ENCODE results near the gene JARID2. TPM values are rescaled to one million over a fixed set of nuclear protein-coding genes. Genes with fewer than 3 reads are reported as not detected.

Gene JARID2
- total and polyA plus RNA-seq, 2 of the 13 experiments (the other 11 are each of a cell fraction or from before 2014, with no cell fraction given) = 7.5 to 10.3 TPM

GRCh38 chr6:15522856-15523529, 277.1 kb downstream of the JARID2 start:
- ChIA-PET POLR2A (no interaction called here), CTCF (ENCODE audit: low intra/inter-chr PET ratio, low total read pairs) (no interaction called here)
- no peak overlapping the region for H3K4me2 ChIP-seq (ENCODE audit: low read depth, low read length)
- H3K9me3 ChIP-seq (ENCODE audit: low read length) = no peaks in the 10 kb centered on the region
- H2AFZ ChIP-seq (ENCODE audit: low read length) = no peak overlapping the region
- BruUV-seq (replicated peaks) = no TSS peak
- no peaks in the 10 kb centered on the region for H3K27me3 ChIP-seq (ENCODE audit: control insufficient read depth in 1 of 2, insufficient read depth in 2 of 2, low read length in 2 of 2)
- H3K4me1 ChIP-seq (ENCODE audit: insufficient read depth, low read length) = peaks cover 15% of the 10 kb centered on the region
- WGBS (ENCODE audit: low lambda C conversion rate) = 98% methylated on average over 16 of the region's 16 CpGs
- ATAC-seq (no peak), DNase-seq (ENCODE audit: low spot score) (no peak), FAIRE-seq (no peak)
- no peak overlapping the region for H3K27ac ChIP-seq (ENCODE audit: extremely low read length, insufficient read depth, low read length)
- no peaks in the 10 kb centered on the region for H3K79me2 ChIP-seq (ENCODE audit: insufficient read depth, low read length)
- intact Hi-C loops (cut with micrococcal nuclease; ENCODE audit: unreplicated experiment) (no loop called here), in situ Hi-C loops (cut with HindIII; ENCODE audit: extremely low pct_ligation_motif_present, low pct_unique_long_range_greater_than_20kb) (loop anchor here (10.0 kb wide), 1 partner anchor 102 kb away; no protein-coding TSS in a partner anchor)
- peaks cover 6 to 47% of the 10 kb centered on the region in 2 experiments for H3K36me3 ChIP-seq (replicated peaks in 1 of 2; ENCODE audit: control insufficient read depth in 1 of 2, insufficient read depth in 2 of 2, low read length in 2 of 2)
- no peak overlapping the region for H3K4me3 ChIP-seq (replicated peaks in 1 of 3; ENCODE audit: insufficient read depth in 1 of 3, low read depth in 2 of 3, low read length in 3 of 3)
- H4K20me1 ChIP-seq (ENCODE audit: insufficient read depth, low read length) = no peaks in the 10 kb centered on the region
- H3K9ac ChIP-seq (ENCODE audit: insufficient read depth, low read depth, low read length) = no peak overlapping the region
- no peak for TF ChIP-seq REXO4 (CRISPR knock-in tag; IDR thresholded peaks at IDR 0.05; ENCODE audit: borderline replicate concordance)
- TF ChIP-seq PAF1 (CRISPR knock-in tag; IDR thresholded peaks at IDR 0.05) = no peak
- no peak for TF ChIP-seq E2F2 (CRISPR knock-in tag; IDR thresholded peaks at IDR 0.05; ENCODE audit: borderline replicate concordance)
- TF ChIP-seq TEAD3 (CRISPR knock-in tag; optimal IDR thresholded peaks at IDR 0.05; ENCODE audit: borderline replicate concordance) = no peak
- TF ChIP-seq MLX (CRISPR knock-in tag; IDR thresholded peaks at IDR 0.05) = no peak
- no peak for TF ChIP-seq REST (IDR thresholded peaks at IDR 0.05; ENCODE audit: borderline replicate concordance in 1 of 2, low read depth in 1 of 2, low read length in 2 of 2)
- TF ChIP-seq FOXA3 (CRISPR knock-in tag; IDR thresholded peaks at IDR 0.05) = no peak
- no peak for TF ChIP-seq TCF7L2 (IDR thresholded peaks at IDR 0.05; ENCODE audit: low read depth, low read length)
- TF ChIP-seq ZBTB44 (CRISPR knock-in tag; IDR thresholded peaks at IDR 0.05) = no peak
- TF ChIP-seq DNMT1 (CRISPR knock-in tag; IDR thresholded peaks at IDR 0.05) = no peak

Data from HepG2 (cell line).